ENCODE results near the gene TRAPPC2L.
A peak's percentile ranks its signal among the peaks of the same experiment; 100 is the strongest.

Gene TRAPPC2L, protein sequence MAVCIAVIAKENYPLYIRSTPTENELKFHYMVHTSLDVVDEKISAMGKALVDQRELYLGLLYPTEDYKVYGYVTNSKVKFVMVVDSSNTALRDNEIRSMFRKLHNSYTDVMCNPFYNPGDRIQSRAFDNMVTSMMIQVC
- long read RNA-seq, transcript TRAPPC2L-209 (5 exons, 1,084 nt) = minor isoform, 10 of 75 reads
- long read RNA-seq, transcript TRAPPC2L-201 (5 exons, 2,215 nt) = major isoform, 14 of 75 reads
- long read RNA-seq, partial matches to known transcripts = 0 of 75 reads
- long read RNA-seq, other reads (novel, unspliced or antisense) = 50 of 75 reads

DNA sequence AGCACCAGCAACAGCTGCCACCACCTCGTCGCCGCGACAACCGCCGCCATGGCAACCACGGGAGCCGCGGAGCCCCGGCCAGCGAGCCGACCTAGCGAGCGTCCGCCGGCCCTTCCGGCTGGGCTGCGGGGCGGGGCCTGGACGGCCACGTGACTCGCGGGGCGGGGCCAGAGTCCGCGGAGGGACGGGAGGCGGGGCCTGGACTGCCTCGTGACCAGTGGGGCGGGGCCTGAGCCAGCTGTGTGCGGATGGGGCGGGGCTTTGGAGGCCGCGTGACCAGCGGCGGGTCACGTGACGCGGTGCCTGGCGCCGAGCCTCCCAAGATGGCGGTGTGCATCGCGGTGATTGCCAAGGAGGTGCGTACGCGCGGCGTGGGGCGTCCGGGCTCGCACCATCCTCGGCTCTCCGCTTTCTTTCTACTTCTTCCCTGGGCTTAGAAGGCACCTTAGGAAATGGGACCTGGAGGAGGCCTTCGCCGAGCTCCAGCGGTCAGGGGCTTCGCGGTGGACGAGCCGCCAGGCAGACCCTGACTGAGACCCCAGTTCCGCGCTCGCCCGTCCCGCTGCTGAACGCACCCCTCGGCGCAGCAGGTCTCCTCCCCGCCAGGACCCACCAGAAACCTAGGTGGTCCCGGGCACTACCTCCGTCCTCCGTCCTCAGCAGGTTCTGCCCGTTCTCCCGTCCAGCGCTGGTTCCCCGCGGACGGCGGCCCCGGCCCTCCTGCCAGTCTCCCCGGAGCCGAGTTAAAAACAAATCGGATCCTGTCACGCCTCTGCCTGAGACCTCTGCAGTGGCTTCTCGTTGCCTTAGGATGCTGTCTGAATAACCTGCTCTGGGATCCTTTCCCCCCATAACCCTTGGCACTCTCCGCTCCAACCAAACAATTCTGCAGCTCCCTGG, at the start of gene TRAPPC2L, which contains the start of gene GALNS:
Gene TRAPPC2L (plus strand): TSS at position 300 of the 900 bp plus-strand sequence. CDS start 24 bp downstream, at position 324.
Gene GALNS (minus strand): TSS at position 120 of the 900 bp plus-strand sequence. CDS start 70 bp downstream, at position 50.
- Histone ChIP-seq H3K27ac (replicated peaks) (peak within 1 kb of the TSS; percentile 75), H3K27me3 (ENCODE audit: insufficient read depth, poor library complexity, severe bottlenecking) (no peaks in the 10 kb centered on the region), H3K4me3 (replicated peaks; ENCODE audit: insufficient read depth, low read length) (peak within 1 kb of the TSS; percentile 62)
- peak; percentile 71 to 89 for DNase-seq (ENCODE audit: low read depth in 1 of 2, low spot score in 1 of 2)
- TF ChIP-seq POLR2AphosphoS5 (IDR thresholded peaks at IDR 0.05; ENCODE audit: low read depth) (no peak; the same call in 1 of the 2 replicates), GABPA (IDR thresholded peaks at IDR 0.05; ENCODE audit: low read depth) (no peak), SPI1 (IDR thresholded peaks at IDR 0.05; ENCODE audit: borderline replicate concordance, low read depth) (no peak)
- TF ChIP-seq, protein P1, sequence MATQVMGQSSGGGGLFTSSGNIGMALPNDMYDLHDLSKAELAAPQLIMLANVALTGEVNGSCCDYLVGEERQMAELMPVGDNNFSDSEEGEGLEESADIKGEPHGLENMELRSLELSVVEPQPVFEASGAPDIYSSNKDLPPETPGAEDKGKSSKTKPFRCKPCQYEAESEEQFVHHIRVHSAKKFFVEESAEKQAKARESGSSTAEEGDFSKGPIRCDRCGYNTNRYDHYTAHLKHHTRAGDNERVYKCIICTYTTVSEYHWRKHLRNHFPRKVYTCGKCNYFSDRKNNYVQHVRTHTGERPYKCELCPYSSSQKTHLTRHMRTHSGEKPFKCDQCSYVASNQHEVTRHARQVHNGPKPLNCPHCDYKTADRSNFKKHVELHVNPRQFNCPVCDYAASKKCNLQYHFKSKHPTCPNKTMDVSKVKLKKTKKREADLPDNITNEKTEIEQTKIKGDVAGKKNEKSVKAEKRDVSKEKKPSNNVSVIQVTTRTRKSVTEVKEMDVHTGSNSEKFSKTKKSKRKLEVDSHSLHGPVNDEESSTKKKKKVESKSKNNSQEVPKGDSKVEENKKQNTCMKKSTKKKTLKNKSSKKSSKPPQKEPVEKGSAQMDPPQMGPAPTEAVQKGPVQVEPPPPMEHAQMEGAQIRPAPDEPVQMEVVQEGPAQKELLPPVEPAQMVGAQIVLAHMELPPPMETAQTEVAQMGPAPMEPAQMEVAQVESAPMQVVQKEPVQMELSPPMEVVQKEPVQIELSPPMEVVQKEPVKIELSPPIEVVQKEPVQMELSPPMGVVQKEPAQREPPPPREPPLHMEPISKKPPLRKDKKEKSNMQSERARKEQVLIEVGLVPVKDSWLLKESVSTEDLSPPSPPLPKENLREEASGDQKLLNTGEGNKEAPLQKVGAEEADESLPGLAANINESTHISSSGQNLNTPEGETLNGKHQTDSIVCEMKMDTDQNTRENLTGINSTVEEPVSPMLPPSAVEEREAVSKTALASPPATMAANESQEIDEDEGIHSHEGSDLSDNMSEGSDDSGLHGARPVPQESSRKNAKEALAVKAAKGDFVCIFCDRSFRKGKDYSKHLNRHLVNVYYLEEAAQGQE (IDR thresholded peaks at IDR 0.05; ENCODE audit: insufficient replicate concordance, low read depth) = no peak
- TF ChIP-seq, protein P2, sequence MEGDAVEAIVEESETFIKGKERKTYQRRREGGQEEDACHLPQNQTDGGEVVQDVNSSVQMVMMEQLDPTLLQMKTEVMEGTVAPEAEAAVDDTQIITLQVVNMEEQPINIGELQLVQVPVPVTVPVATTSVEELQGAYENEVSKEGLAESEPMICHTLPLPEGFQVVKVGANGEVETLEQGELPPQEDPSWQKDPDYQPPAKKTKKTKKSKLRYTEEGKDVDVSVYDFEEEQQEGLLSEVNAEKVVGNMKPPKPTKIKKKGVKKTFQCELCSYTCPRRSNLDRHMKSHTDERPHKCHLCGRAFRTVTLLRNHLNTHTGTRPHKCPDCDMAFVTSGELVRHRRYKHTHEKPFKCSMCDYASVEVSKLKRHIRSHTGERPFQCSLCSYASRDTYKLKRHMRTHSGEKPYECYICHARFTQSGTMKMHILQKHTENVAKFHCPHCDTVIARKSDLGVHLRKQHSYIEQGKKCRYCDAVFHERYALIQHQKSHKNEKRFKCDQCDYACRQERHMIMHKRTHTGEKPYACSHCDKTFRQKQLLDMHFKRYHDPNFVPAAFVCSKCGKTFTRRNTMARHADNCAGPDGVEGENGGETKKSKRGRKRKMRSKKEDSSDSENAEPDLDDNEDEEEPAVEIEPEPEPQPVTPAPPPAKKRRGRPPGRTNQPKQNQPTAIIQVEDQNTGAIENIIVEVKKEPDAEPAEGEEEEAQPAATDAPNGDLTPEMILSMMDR (IDR thresholded peaks at IDR 0.05; ENCODE audit: insufficient read depth, low read length) = no peak

DNA sequence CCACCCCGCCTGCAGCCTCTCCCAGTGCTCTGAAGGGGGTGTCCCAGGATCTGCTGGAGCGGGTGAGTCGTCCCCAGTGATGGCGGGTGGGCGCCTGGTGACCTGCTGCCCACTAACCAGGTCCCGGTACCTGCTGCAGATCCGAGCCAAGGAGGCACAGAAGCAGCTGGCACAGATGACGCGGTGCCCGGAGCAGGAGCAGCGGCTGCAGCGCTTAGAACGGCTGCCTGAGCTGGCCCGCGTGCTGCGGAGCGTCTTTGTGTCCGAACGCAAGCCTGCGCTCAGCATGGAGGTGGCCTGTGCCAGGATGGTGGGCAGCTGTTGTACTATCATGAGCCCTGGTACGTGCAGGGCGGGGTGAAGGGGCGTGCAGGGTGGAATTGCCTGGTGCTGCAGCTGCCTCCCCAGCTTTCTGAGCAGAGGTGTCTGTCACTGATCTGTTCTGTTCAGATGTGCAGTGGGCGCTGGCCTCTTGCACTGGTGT, 49.7 kb upstream of the TRAPPC2L start:
- DNase-seq (ENCODE audit: low read depth in 1 of 2, low spot score in 1 of 2) = no peak
- no peak overlapping the region for H3K4me3 ChIP-seq (replicated peaks; ENCODE audit: insufficient read depth, low read length)
- no peak overlapping the region for H3K27ac ChIP-seq (replicated peaks)
- H3K27me3 ChIP-seq (ENCODE audit: insufficient read depth, poor library complexity, severe bottlenecking) = no peaks in the 10 kb centered on the region
- TF ChIP-seq, protein P1 (IDR thresholded peaks at IDR 0.05; ENCODE audit: insufficient replicate concordance, low read depth) = no peak
- TF ChIP-seq POLR2AphosphoS5 (IDR thresholded peaks at IDR 0.05; ENCODE audit: low read depth) = no peak
- TF ChIP-seq, protein P2 (IDR thresholded peaks at IDR 0.05; ENCODE audit: insufficient read depth, low read length) = no peak
- no peak for TF ChIP-seq SPI1 (IDR thresholded peaks at IDR 0.05; ENCODE audit: borderline replicate concordance, low read depth)
- TF ChIP-seq GABPA (IDR thresholded peaks at IDR 0.05; ENCODE audit: low read depth) = no peak

DNA sequence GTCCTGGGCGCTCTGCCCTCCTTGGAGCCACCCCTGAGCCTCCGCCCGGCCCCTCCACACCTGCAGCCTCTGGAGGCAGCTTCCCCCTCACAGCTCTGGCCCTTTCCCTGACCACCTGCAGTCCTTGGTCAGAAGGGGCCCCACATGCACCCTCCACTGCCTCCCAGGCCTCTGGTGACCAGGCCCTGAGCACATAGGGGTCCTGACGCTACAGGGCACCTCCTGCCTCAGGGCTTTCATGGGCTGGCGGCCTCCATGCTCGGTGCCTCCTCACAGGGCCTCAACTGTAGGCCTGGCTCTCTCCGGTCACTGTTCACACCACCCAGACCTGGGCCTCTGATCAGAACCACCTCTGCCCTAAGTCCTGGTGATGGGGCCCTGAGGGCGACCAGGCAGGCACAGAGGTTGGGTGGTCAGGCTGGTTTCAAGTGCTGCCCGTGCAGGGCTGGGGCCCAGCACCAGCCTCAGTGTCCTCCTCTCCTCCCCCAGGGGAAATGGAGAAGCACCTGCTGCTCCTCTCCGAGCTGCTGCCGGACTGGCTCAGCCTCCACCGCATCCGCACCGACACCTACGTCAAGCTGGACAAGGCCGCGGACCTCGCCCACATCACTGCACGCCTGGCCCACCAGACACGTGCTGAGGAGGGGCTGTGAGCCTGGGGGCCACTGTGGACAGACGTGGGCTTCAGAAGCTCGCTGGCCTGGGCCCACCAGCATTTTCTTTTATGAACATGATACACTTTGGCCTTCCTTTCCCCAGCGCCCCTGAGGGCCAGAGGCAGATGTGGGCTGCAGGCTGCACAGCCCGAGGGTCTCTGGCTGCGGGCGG, 49.1 kb upstream of the TRAPPC2L start:
- no peak overlapping the region for H3K4me3 ChIP-seq (replicated peaks; ENCODE audit: insufficient read depth, low read length)
- H3K27me3 ChIP-seq (ENCODE audit: insufficient read depth, poor library complexity, severe bottlenecking) = no peaks in the 10 kb centered on the region
- no peak overlapping the region for H3K27ac ChIP-seq (replicated peaks)
- no peak for DNase-seq (ENCODE audit: low read depth in 1 of 2, low spot score in 1 of 2)
- TF ChIP-seq SPI1 (IDR thresholded peaks at IDR 0.05; ENCODE audit: borderline replicate concordance, low read depth) (no peak), GABPA (IDR thresholded peaks at IDR 0.05; ENCODE audit: low read depth) (no peak), POLR2AphosphoS5 (IDR thresholded peaks at IDR 0.05; ENCODE audit: low read depth) (no peak; the same call in 1 of the 2 replicates)
- TF ChIP-seq, protein P1 (IDR thresholded peaks at IDR 0.05; ENCODE audit: insufficient replicate concordance, low read depth) = no peak
- TF ChIP-seq, protein P2 (IDR thresholded peaks at IDR 0.05; ENCODE audit: insufficient read depth, low read length) = no peak

All from HL-60 (cell line).